CD4-positive, alpha-beta memory T cell (primary cell): ENCODE data around the gene CCDC34. TPM values are rescaled to one million over a fixed set of nuclear protein-coding genes. Genes with fewer than 3 reads are reported as not detected.

Experiments used
- CTCF ChIA-PET: fragments of 350-600 bp; sonication (Branson Sonifier 250); formaldehyde crosslinking; loops from one replicate; lab custom pipeline; 2021; ENCODE audit warnings: inconsistent platforms; ENCODE audit not compliant: partially characterized antibody; lab: Charles Lee
- POLR2A ChIA-PET: fragments of 350-600 bp; sonication (Branson Sonifier 250); formaldehyde crosslinking; loops from one replicate; lab custom pipeline; 2021; ENCODE audit not compliant: partially characterized antibody; lab: Charles Lee
- DNase-seq, 5 donors: peaks; one replicate each; pipeline versions ENCODE4 v3.0.0 to v3.0.0-alpha.2; 2020 to 2022; ENCODE audit warnings: mixed read lengths in 1 of 5
- H3K27ac ChIP-seq: one replicate; pipeline ENCODE4 v1.7.0; 2013; ENCODE audit warnings: low read depth, low read length
- H3K27me3 ChIP-seq: 2 replicates; pipeline ENCODE4 v1.7.0; 2013; ENCODE audit warnings: mild to moderate bottlenecking, low read length, moderate library complexity; ENCODE audit not compliant: insufficient read depth
- H3K36me3 ChIP-seq: 2 replicates; pipeline ENCODE4 v1.7.0; 2013; ENCODE audit warnings: mild to moderate bottlenecking, low read length, moderate library complexity; ENCODE audit not compliant: insufficient read depth
- H3K4me1 ChIP-seq: 2 replicates; pipeline ENCODE4 v1.7.0; 2013; ENCODE audit warnings: mild to moderate bottlenecking, low read length, moderate library complexity; ENCODE audit not compliant: insufficient read depth
- H3K4me3 ChIP-seq, 2 donors: one replicate each; pipeline ENCODE4 v1.7.0; 2013; ENCODE audit warnings: low read length in 2 of 2, mild to moderate bottlenecking in 1 of 2
- H3K9me3 ChIP-seq, 2 donors: one replicate each; pipeline ENCODE4 v1.7.0; 2013; ENCODE audit warnings: low read length in 2 of 2, control low read depth in 1 of 2; ENCODE audit not compliant: control insufficient read depth in 1 of 2
- H3K27ac Mint-ChIP-seq, 7 donors: one replicate each; pipeline ENCODE4 v1.8.0; 2020 to 2021; ENCODE audit warnings: mixed read lengths in 7 of 7, mild to moderate bottlenecking in 6 of 7, inconsistent platforms in 3 of 7, moderate library complexity in 3 of 7
- H3K27me3 Mint-ChIP-seq, 2 donors: one replicate each; pipeline ENCODE4 v1.8.0; 2020 to 2021; ENCODE audit warnings: mixed read lengths in 2 of 2
- H3K36me3 Mint-ChIP-seq, 2 donors: one replicate each; pipeline ENCODE4 v1.8.0; 2020 to 2021; ENCODE audit warnings: mixed read lengths in 2 of 2, inconsistent platforms in 1 of 2, mild to moderate bottlenecking in 1 of 2
- H3K4me1 Mint-ChIP-seq, 4 donors: one replicate each; pipeline ENCODE4 v1.8.0; 2020 to 2021; ENCODE audit warnings: mixed read lengths in 4 of 4, mild to moderate bottlenecking in 1 of 4
- H3K4me3 Mint-ChIP-seq, 8 donors: one replicate each; pipeline ENCODE4 v1.8.0; 2020 to 2021; ENCODE audit warnings: mixed read lengths in 8 of 8, mild to moderate bottlenecking in 7 of 8, moderate library complexity in 6 of 8, inconsistent platforms in 3 of 8
- H3K9me3 Mint-ChIP-seq, 8 donors: one replicate each; pipeline ENCODE4 v1.8.0; 2020 to 2021; ENCODE audit warnings: mixed read lengths in 8 of 8, mild to moderate bottlenecking in 5 of 8, inconsistent platforms in 3 of 8, moderate library complexity in 1 of 8
- intact Hi-C: fragments of 100-400 bp; cut with micrococcal nuclease; formaldehyde crosslinking; loops from one replicate; pipeline ENCODE4 v1.15.1; 2023
- polyA plus RNA-seq, 2 donors: library from polyadenylated mRNA; unstranded; fragments of 300-500 nt; fragmentation: Illumina TruSeq; gene quantifications; one replicate each; pipeline ENCODE4 v1.2.3, GENCODE V29; 2021
- total RNA-seq, 2 experiments: library from RNA; stranded (reverse); gene quantifications; one replicate each; pipeline ENCODE4 v1.2.3, GENCODE V29; 2021

Gene CCDC34
- total and polyA plus RNA-seq, 4 experiments from 2014 or later: 0.94 to 3.7 (median 2.7) TPM

GRCh38 chr11:27391331-27392015, 28.5 kb upstream of the CCDC34 start:
- POLR2A ChIA-PET: no interaction called here
- Histone ChIP-seq H3K27ac (no peak overlapping the region), H3K27me3 (no peaks in the 10 kb centered on the region), H3K4me3 (no peak overlapping the region), H3K36me3 (no peaks in the 10 kb centered on the region), H3K4me1 (no peaks in the 10 kb centered on the region), H3K9me3 (no peaks in the 10 kb centered on the region)
- H3K36me3 Mint-ChIP-seq: no peaks in the 10 kb centered on the region
- intact Hi-C loops: no loop called here
- no peak overlapping the region for H3K4me3 Mint-ChIP-seq
- no peak overlapping the region for H3K27ac Mint-ChIP-seq
- H3K9me3 Mint-ChIP-seq: no peaks in the 10 kb centered on the region
- no peaks in the 10 kb centered on the region for H3K27me3 Mint-ChIP-seq
- H3K4me1 Mint-ChIP-seq: peaks cover 0 to 6% (median 2%) of the 10 kb centered on the region in 4 donors
- CTCF ChIA-PET: no interaction called here
- no peak for DNase-seq

- Mint-ChIP-seq H3K9me3 (no peaks in the 10 kb centered on the region), H3K4me1 (peaks cover 0 to 6% (median 2%) of the 10 kb centered on the region in 4 donors), H3K27me3 (no peaks in the 10 kb centered on the region), H3K36me3 (no peaks in the 10 kb centered on the region), H3K27ac (no peak overlapping the region), H3K4me3 (no peak overlapping the region)
- no peaks in the 10 kb centered on the region for H3K27me3 ChIP-seq
- H3K4me3 ChIP-seq: no peak overlapping the region
- intact Hi-C loops: no loop called here
- CTCF ChIA-PET: no interaction called here
- no peaks in the 10 kb centered on the region for H3K4me1 ChIP-seq
- no peaks in the 10 kb centered on the region for H3K9me3 ChIP-seq
- H3K36me3 ChIP-seq: no peaks in the 10 kb centered on the region
- no peak overlapping the region for H3K27ac ChIP-seq
- POLR2A ChIA-PET: no interaction called here
- DNase-seq: no peak
Measured at GRCh38 chr11:27390318-27391295, 27.6 kb upstream of the CCDC34 start.

DNA sequence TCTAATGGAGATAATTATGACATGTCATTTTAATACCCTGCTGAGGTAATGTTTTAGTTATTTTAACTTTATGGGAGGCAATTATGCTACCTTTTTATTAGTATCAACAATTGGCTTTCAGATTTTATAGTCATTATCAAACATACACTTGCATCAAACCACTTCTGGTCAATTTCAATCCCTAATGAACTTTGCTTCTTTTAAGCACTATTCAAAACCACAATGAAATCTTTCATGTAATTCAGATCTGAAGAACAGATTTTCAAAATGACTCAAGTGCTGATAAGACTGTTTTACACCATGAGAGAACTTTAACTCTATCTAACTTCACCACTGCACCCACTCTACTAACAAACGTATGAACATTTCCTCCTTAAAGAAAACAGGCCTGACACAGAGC, 25.9 kb upstream of the CCDC34 start:
- H3K9me3 Mint-ChIP-seq: no peaks in the 10 kb centered on the region
- no peaks in the 10 kb centered on the region for H3K27me3 Mint-ChIP-seq
- no peaks in the 10 kb centered on the region for H3K9me3 ChIP-seq
- no peak overlapping the region for H3K4me3 ChIP-seq
- intact Hi-C loops: no loop called here
- H3K4me3 Mint-ChIP-seq: no peak overlapping the region
- no peak overlapping the region for H3K27ac ChIP-seq
- H3K27me3 ChIP-seq: no peaks in the 10 kb centered on the region
- CTCF ChIA-PET: no interaction called here
- no peak for DNase-seq
- no peaks in the 10 kb centered on the region for H3K36me3 Mint-ChIP-seq
- peaks cover 0 to 6% (median 2%) of the 10 kb centered on the region in 4 donors for H3K4me1 Mint-ChIP-seq
- no peak overlapping the region for H3K27ac Mint-ChIP-seq
- no peaks in the 10 kb centered on the region for H3K4me1 ChIP-seq
- no peaks in the 10 kb centered on the region for H3K36me3 ChIP-seq
- POLR2A ChIA-PET: no interaction called here

DNA sequence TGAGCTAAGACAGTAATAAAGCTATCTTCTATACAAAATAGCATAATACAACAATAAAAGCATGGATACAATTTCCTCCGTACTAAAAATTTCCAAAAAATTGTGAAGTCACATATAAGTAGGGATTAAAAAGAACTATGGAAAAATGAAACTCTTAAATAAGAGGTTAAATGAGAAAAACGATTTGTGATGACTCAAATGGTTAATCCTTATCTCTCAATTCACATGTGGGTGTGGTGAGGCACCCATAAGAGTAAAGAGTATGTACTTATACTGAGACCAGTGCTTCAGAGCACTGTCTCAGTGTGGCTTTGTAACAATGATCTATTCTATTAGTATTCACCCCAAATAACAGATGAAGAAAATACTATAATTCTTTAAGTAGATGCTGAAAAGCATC, 25.0 kb upstream of the CCDC34 start:
- Mint-ChIP-seq H3K9me3 (no peaks in the 10 kb centered on the region), H3K4me1 (peaks cover 0 to 6% (median 2%) of the 10 kb centered on the region in 4 donors), H3K36me3 (no peaks in the 10 kb centered on the region), H3K27ac (no peak overlapping the region), H3K27me3 (no peaks in the 10 kb centered on the region), H3K4me3 (no peak overlapping the region)
- ChIA-PET POLR2A (no interaction called here), CTCF (no interaction called here)
- no peak overlapping the region for H3K27ac ChIP-seq
- H3K9me3 ChIP-seq: no peaks in the 10 kb centered on the region
- no peaks in the 10 kb centered on the region for H3K27me3 ChIP-seq
- no peak overlapping the region for H3K4me3 ChIP-seq
- no peaks in the 10 kb centered on the region for H3K36me3 ChIP-seq
- DNase-seq: no peak
- H3K4me1 ChIP-seq: no peaks in the 10 kb centered on the region
- intact Hi-C loops: no loop called here

DNA sequence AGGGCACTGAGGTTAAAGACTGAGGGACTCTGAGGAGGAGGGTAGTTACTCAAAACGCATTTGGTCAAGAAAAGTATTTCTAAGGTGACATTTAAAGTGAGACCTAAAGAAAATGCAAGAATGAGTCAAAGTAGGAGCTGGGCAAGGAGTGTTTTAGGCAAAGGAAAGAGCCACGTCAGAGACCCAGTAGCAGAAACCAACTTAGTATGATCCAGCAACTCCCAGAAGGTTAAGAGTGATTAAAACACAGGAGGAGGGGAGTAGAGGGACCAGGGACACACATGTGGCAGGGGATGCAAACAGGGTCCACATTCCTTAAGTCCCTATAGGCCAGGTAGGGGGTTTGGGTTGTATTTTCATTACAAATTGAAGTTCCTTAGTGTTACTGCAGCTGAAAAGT, 24.3 kb upstream of the CCDC34 start:
- no peaks in the 10 kb centered on the region for H3K4me1 ChIP-seq
- H3K36me3 Mint-ChIP-seq: no peaks in the 10 kb centered on the region
- H3K9me3 Mint-ChIP-seq: no peaks in the 10 kb centered on the region
- intact Hi-C loops: no loop called here
- DNase-seq: no peak
- no peaks in the 10 kb centered on the region for H3K27me3 ChIP-seq
- no peak overlapping the region for H3K27ac ChIP-seq
- no peaks in the 10 kb centered on the region for H3K27me3 Mint-ChIP-seq
- peaks cover 0 to 6% (median 2%) of the 10 kb centered on the region in 4 donors for H3K4me1 Mint-ChIP-seq
- ChIA-PET POLR2A (no interaction called here), CTCF (no interaction called here)
- H3K4me3 ChIP-seq: no peak overlapping the region
- H3K9me3 ChIP-seq: no peaks in the 10 kb centered on the region
- H3K4me3 Mint-ChIP-seq: peak overlapping the region in 1 of 8 donors; percentile 29
- H3K36me3 ChIP-seq: no peaks in the 10 kb centered on the region
- H3K27ac Mint-ChIP-seq: no peak overlapping the region

DNA sequence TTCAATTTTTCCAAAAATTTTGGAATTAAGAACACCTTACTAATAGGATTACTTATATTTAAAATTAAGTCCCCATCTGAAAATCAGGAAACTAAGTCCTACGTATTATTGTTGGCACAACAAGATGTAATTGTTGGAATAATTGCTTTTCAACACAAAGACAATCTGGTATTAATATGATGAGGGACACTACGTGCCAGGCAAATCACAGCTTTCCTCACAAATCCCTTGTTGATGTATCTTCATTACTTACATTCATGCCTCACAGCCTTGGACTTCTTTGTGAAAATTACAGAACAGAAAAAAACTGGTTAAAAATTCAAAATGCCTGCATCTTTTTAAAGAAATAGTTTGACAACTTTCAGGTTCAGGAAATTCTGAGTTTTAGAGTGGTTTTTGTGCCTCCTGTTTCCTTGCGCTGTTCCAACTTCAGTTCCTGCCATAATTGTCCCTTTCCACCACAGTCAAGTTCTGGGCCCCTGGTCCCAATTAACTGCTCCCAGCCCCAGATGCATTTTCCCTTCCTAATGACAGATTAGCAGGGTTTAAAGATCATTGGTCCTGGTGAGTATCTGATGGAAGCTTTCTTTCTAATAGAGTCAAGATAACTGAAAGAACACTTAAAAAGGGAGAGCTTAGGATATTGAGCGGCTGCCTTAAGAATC, 23.3 kb upstream of the CCDC34 start:
- peaks cover 0 to 4% of the 10 kb centered on the region in 2 donors for H3K36me3 Mint-ChIP-seq
- CTCF ChIA-PET: no interaction called here
- no peak overlapping the region for H3K4me3 Mint-ChIP-seq
- no peak for DNase-seq
- intact Hi-C loops: no loop called here
- Histone ChIP-seq H3K4me3 (no peak overlapping the region), H3K36me3 (no peaks in the 10 kb centered on the region), H3K4me1 (no peaks in the 10 kb centered on the region), H3K9me3 (no peaks in the 10 kb centered on the region), H3K27ac (no peak overlapping the region), H3K27me3 (no peaks in the 10 kb centered on the region)
- no peak overlapping the region for H3K27ac Mint-ChIP-seq
- POLR2A ChIA-PET: no interaction called here
- no peaks in the 10 kb centered on the region for H3K27me3 Mint-ChIP-seq
- no peaks in the 10 kb centered on the region for H3K9me3 Mint-ChIP-seq
- peaks cover 0 to 6% (median 2%) of the 10 kb centered on the region in 4 donors for H3K4me1 Mint-ChIP-seq

GRCh38 chr11:27385245-27385644, 22.2 kb upstream of the CCDC34 start:
- Mint-ChIP-seq H3K4me3 (no peak overlapping the region), H3K4me1 (peaks cover 0 to 6% (median 2%) of the 10 kb centered on the region in 4 donors), H3K9me3 (no peaks in the 10 kb centered on the region), H3K27ac (no peak overlapping the region), H3K27me3 (no peaks in the 10 kb centered on the region), H3K36me3 (peaks cover 0 to 4% of the 10 kb centered on the region in 2 donors)
- H3K27me3 ChIP-seq: no peaks in the 10 kb centered on the region
- H3K9me3 ChIP-seq: no peaks in the 10 kb centered on the region
- no peak overlapping the region for H3K4me3 ChIP-seq
- CTCF ChIA-PET: no interaction called here
- no peak for DNase-seq
- H3K36me3 ChIP-seq: no peaks in the 10 kb centered on the region
- no peaks in the 10 kb centered on the region for H3K4me1 ChIP-seq
- no peak overlapping the region for H3K27ac ChIP-seq
- intact Hi-C loops: no loop called here
- POLR2A ChIA-PET: interaction anchor here (1.2 kb wide), 1 partner anchor 17 kb away, joined by 3 read pairs; no protein-coding TSS in a partner anchor
